NT2/D1 (cell line): ENCODE measurements around the gene DTNB.

ENCODE experiments used
- SUZ12 ChIP-seq: IDR thresholded peaks from 2 replicates; pipeline ENCODE4 v1.6.1; 2011; ENCODE audit not compliant: insufficient read length, insufficient read depth; ENCODE audit errors: extremely low read depth
- YY1 ChIP-seq: IDR thresholded peaks from 2 replicates; pipeline ENCODE4 v1.6.1; 2011; ENCODE audit not compliant: insufficient read length, insufficient read depth
- ZNF274 ChIP-seq: IDR thresholded peaks from 2 replicates; pipeline ENCODE4 v1.6.1; 2011; ENCODE audit warnings: mild to moderate bottlenecking, low read depth, low read length

GRCh38 chr2:25381502-25381901 is 291.9 kb downstream of the DTNB start:
- no peak for TF ChIP-seq YY1
- TF ChIP-seq SUZ12: no peak
- TF ChIP-seq ZNF274: no peak
